ENCODE measurements around the gene FER1L5. TPM values are rescaled to one million over a fixed set of nuclear protein-coding genes. Genes with fewer than 3 reads are reported as not detected.

The FER1L5 gene
- total and polyA plus RNA-seq, 9 of the 15 experiments (the other 6 are each of a cell fraction or from before 2014, with no cell fraction given) = 0.01 TPM; not detected in 6

- no peak for TF ChIP-seq CHD7 (IDR thresholded peaks at IDR 0.05; ENCODE audit: low read depth, low read length)
- TF ChIP-seq TCFL5 (CRISPR knock-in tag; conservative IDR thresholded peaks at IDR 0.05) = no peak
- TF ChIP-seq FIP1L1 (IDR thresholded peaks at IDR 0.05; ENCODE audit: low read depth, low read length, poor library complexity, severe bottlenecking) = no peak
- no peak for TF ChIP-seq ARID4B (CRISPR knock-in tag; IDR thresholded peaks at IDR 0.05)
Measured at GRCh38 chr2:96699621-96700020, 57.1 kb downstream of the FER1L5 start (continued).
